GM04503 (cell line): ENCODE measurements around the gene VWA7.

Experiments
- DNase-seq: peaks from one replicate; pipeline ENCODE4 v3.0.0-alpha.2; 2012; ENCODE audit warnings: low read depth

VWA7 gene

GRCh38 chr6:31729979-31730630 lies 47.0 kb downstream of the VWA7 start:
- no peak for DNase-seq

GRCh38 chr6:31729515-31729978 lies 47.6 kb downstream of the VWA7 start:
- peak; percentile 74 for DNase-seq

GRCh38 chr6:31728767-31729514 lies 48.2 kb downstream of the VWA7 start, which contains the start of gene DDAH2:
TSS of gene DDAH2 (minus strand) at chr6:31729299. CDS start at chr6:31729161, 138 bp downstream.
- no peak for DNase-seq

- DNase-seq, result no peak
These were observed 49.1 kb downstream of the VWA7 start for GRCh38 chr6:31727717-31728671.

GRCh38 chr6:31727034-31727716 lies 50.0 kb downstream of the VWA7 start:
- no peak for DNase-seq

GRCh38 chr6:31725502-31726350 lies 51.4 kb downstream of the VWA7 start:
- no peak for DNase-seq

- no peak for DNase-seq
These were observed 53.0 kb downstream of the VWA7 start for GRCh38 chr6:31723980-31724691.

- no peak for DNase-seq
These were observed 53.7 kb downstream of the VWA7 start, which contains the start of gene MPIG6B for GRCh38 chr6:31723245-31723979. TSS of gene MPIG6B (plus strand) at chr6:31723373. CDS start at chr6:31723384, 11 bp downstream.

- no peak for DNase-seq
These were observed 55.0 kb downstream of the VWA7 start for GRCh38 chr6:31722173-31722572.

- DNase-seq, result no peak
These were observed 55.6 kb downstream of the VWA7 start, which contains the start of gene LY6G6C for GRCh38 chr6:31721351-31722020. TSS of gene LY6G6C (minus strand) at chr6:31721746. CDS start at chr6:31721679, 67 bp downstream.

- DNase-seq, result no peak
These were observed 56.8 kb downstream of the VWA7 start for GRCh38 chr6:31720196-31720770.

- no peak for DNase-seq
These were observed 58.1 kb downstream of the VWA7 start for GRCh38 chr6:31719001-31719400.

- no peak for DNase-seq
These were observed 58.9 kb downstream of the VWA7 start for GRCh38 chr6:31718265-31718664.

GRCh38 chr6:31717499-31718222 lies 59.5 kb downstream of the VWA7 start:
- DNase-seq, result no peak
